HG03354 (cell line): ENCODE results near the gene CR2.
"Not testable (repeated sequence)": the region's sequence is repeated elsewhere in the genome, so short reads cannot be mapped to it uniquely, and the experiment has no call there.

Experiments used
- ATAC-seq: cut with Tn5 transposase; IDR thresholded peaks from one replicate; pipeline ENCODE4 v1.9.1; 2021; ENCODE audit warnings: mild to moderate bottlenecking; ENCODE audit not compliant: unreplicated experiment, poor library complexity, severe bottlenecking

CR2 gene

GRCh38 chr1:207454046-207454964, at the start of gene CR2:
CR2 (plus strand) TSS chr1:207454328; CDS start chr1:207454419, 91 bp downstream.
- peak; percentile 89 for ATAC-seq

GRCh38 chr1:207404849-207405525, 49.1 kb upstream of the CR2 start:
- ATAC-seq: peak; percentile 68

DNA sequence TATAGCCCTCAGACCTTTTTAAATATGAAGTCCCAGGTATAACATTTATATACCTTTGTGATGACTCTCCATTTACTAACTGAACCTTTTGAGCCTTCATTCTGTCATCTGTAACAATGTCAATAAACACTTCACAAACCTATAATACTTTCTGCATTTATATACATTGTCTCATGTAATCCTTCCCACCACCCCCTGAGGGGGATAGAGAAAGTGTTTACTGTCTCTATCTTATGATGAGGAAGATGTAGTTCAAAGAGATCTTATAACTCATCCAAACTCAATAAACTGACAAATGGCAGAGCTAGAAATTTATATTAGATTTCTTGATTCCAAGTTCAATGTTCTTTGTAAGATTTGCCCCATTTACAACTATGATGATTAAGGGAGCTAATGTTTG, 48.3 kb upstream of the CR2 start:
- ATAC-seq: no peak

DNA sequence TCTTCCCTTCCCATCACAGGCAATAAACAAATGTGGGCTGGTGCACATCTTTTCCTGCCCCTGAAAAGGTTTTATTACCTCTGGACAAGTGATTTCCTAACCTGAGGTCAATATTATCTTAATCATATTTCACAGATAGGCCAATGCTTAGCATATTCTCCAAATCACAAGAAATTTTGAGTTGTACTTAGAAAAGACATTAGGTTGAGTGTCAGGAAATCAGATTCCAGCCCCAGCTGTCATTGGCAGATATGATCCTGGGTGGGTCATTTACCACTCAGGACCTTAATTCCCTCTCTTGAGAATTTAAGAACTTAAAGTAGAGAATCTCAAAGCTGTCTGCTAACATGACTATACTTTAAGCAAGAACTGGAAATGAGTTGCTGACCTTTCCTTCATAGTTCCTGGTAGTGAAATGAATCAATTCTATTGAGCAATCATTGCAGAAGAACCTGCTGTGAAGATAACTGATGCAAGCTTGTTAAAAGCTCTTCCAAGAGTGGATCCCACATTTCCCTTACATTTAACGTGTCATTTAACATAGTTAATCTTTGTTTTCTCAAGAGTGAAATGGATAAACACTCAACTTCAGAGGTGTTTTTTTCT, 46.4 kb upstream of the CR2 start:
- ATAC-seq: no peak

DNA sequence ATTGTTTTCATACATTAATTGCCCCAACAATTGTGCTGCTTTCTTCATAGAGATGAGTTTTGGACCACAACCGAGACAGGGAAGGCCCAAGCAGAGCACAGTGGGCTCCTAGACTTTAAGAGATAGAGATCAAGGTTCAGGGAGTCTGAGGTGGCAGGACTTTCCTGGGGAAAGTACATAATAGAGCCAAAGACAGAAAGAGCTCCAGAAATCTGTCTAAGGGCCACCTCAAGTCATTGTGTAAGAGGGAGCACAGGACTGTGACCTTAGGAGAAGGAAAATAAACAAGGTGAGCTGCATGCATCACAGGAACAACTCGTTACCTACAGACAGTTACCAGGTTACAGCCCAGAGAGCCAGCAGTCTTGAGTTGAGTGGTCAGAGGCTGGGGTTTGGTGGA, 41.3 kb upstream of the CR2 start:
- no peak for ATAC-seq

DNA sequence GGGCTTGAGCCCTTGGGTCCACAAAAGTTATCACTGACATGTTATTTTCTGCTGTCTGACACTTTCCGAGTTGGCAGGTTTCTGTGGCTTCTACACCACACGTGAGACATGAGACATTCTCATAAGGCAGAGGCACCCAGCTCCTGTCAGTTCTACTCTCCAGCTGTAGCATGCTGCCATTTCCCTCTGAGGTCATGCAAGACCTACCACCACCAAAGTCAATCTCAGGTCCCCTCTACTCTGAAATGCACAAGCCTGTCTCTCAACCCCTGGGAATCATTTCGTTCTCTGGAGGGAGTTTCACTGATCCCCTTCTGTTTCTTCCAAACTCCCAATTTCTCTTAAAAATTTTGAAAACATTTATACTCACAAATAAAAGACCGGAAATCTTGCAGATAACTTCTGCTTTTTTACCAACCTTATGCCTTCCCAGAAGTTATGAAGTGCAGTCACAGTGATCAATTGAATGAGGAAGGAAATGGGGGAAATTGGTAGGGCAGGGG, 39.5 kb upstream of the CR2 start:
- ATAC-seq: peak; percentile 94

DNA sequence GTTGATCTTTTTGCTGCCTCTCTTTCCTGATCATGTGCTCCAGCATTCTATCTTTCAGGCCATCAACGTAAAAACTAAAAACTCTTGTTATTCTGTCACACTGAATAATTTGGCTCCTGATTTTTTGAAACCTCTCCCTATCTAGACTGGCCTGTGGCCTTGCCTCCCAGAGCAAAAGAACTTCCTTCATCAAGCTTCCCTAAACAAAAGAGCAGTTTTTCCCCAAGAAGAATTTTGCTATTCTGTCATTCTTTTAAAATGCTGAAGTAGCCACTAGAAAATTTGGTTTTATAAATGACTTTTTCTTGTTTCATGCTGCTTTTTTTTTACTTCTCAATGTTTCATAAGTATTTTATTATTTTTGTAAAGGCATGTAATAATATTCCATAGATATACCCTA, 37.1 kb upstream of the CR2 start:
- ATAC-seq: no peak

DNA sequence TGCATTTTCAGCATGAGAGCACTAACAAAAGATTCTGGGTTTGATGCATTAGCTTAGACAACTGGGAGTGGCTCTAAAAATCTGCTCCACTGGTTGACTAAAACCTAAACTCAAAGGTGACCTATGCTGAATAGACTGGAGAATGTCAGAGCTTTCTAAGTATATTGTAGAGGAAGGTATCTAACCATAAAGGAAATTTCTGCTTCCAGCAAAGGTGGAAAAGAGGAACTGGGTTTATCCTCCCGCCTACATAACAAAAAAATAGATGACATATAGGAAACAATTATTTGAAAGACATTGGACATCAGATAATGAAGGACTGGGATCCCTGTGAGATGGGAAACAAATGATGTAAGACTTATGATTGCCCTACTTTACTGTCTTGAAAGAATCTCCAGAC, 35.8 kb upstream of the CR2 start:
- no peak for ATAC-seq

- no peak for ATAC-seq
Observed at GRCh38 chr1:207420109-207420508, 34.0 kb upstream of the CR2 start.

GRCh38 chr1:207421078-207421477, 33.0 kb upstream of the CR2 start:
- ATAC-seq: no peak

- ATAC-seq: no peak
Observed at GRCh38 chr1:207423560-207424292, 30.4 kb upstream of the CR2 start.

- no peak for ATAC-seq
Observed at GRCh38 chr1:207424570-207425131, 29.5 kb upstream of the CR2 start.

DNA sequence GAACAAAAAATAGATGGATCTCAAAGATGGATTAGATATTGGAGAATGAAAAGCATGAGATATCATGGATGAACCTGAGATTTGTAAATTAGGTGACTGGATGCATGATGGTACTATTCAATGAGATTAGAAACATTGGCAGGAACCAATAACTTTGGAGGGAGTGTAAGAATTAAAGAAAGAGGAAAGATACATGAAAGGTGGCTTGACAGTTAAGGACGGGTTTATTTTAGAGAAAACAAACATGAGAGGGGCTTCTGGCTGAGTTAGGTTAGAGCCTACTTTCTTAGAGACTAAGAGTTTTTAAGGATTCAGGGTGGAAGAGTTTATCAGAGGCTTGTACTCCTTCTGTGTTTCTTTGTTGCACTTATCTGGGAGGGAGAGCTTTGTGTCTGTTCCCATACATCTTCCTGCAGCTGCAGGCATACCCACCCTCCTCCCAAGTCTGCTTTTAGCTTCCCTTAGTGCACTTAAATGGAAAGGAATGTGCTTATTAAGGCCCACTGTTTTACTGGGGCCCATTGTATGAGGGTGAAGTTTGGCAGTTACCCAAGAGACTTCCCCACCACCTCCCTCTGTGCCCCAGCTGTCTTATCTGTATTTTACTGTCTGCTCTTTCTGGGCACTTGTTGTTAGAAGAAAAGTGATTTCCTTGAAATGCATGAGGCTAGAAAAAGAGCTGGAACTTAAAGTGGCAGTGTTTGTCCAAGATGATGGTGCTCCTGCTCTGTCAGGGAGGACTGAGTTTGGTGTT, 26.1 kb upstream of the CR2 start:
- no peak for ATAC-seq

- ATAC-seq: no peak
Observed at GRCh38 chr1:207428783-207429182, 25.3 kb upstream of the CR2 start.

DNA sequence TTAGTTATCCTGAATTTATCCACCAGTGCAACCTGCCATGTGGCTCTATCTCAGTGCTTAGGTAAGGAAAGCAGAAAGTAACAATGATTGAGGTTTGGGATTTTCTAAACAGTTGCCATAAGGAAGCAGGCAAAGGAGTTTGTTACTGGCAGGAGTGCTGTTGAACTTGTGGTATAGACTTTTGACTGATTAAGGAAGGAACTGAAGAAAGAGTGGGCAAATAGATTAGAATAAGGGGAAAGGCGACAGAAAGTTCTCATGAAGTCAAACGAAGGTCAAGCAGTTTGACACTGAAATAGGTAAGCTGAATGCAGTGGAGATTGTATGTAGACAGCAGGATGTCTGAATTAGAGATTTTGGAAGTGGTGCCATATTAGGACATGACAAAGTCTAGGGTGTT, 24.2 kb upstream of the CR2 start:
- ATAC-seq: peak; percentile 44

DNA sequence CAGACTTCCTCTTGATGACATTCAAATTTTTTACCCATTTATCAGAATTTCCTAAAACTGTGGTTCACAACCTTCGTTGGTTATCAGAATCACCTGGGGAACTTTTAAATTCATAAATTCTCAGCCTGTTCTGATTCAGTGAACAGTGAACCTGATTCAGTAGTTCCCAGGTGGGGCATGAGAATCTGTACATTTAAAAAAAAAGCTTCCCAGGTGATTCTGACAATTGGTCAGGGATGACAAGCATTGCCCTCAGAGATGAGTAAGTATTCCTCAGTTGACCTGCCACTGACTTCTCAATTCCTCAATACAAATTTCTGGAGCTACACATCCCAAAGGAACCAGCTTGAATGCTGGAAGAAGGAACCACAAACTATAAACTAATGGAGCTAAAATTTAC, 23.5 kb upstream of the CR2 start:
- ATAC-seq: no peak

GRCh38 chr1:207431508-207431907, 22.6 kb upstream of the CR2 start:
- ATAC-seq: no peak

- ATAC-seq: no peak
Observed at GRCh38 chr1:207433435-207433834, 20.7 kb upstream of the CR2 start.

DNA sequence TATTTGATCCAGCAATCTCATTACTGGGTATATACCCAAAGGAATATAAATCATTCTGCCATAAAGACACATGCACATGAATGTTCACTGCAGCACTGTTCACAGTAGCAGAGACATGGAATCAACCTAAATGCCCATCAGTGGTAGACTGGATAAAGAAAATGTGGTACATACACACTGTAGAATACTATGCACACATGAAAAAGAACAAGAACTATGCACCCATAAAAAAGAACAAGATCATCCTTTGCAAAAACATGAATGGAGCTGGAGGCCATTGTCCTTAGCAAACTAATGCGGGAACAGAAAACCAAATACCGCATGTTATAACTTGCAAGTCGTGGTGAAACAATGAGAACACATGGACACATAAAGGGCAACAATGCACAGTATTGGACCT, 17.4 kb upstream of the CR2 start:
- ATAC-seq: not testable (repeated sequence)
